Measurements from ENCODE around the gene ZSCAN18. TPM values are rescaled to one million over a fixed set of nuclear protein-coding genes. Genes with fewer than 3 reads are reported as not detected.

ZSCAN18 gene
- total and polyA plus RNA-seq, 9 donors = 55.6 to 83.4 (median 64.4) TPM

DNA sequence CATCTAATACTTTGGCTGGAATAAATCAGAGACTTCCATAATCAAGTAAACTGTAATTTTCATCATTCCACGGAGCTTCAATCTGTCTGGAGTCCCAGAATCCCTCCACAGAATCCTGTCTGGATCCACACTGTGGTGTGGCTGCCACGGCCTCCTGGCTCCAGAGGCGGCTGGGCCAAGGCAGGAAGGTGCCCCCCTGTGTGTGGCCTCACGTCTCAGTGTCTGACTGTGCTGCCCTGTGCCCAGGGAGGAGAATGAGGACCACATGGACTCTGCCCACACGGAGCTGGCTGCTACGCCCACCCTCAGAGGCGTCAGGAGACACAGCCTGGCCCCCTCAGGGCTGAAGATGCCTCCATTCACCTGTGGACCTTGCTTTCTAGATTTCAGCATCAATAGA, 51.2 kb downstream of the ZSCAN18 start:
- H3K27ac ChIP-seq (ENCODE audit: low read length) = no peak overlapping the region
- H3K9me3 ChIP-seq (replicated peaks; ENCODE audit: control insufficient read depth, low read depth, low read length) = peaks cover 79% of the 10 kb centered on the region

GRCh38 chr19:58045411-58046050, 52.5 kb downstream of the ZSCAN18 start:
- H3K4me3 ChIP-seq (ENCODE audit: low read length) = no peak overlapping the region
- H3K27ac ChIP-seq (ENCODE audit: low read length) = no peak overlapping the region
- WGBS (ENCODE audit: insufficient coverage) = 96% methylated on average over 23 of the region's 24 CpGs
- DNase-seq = no peak
- H3K4me1 ChIP-seq (ENCODE audit: control insufficient read depth, insufficient read depth, low read length) = no peaks in the 10 kb centered on the region
- peaks cover 2% of the 10 kb centered on the region for H3K27me3 ChIP-seq (ENCODE audit: control insufficient read depth, insufficient read depth, low read length)
- peaks cover 76% of the 10 kb centered on the region for H3K9me3 ChIP-seq (replicated peaks; ENCODE audit: control insufficient read depth, low read depth, low read length)
- no peaks in the 10 kb centered on the region for H3K36me3 ChIP-seq (ENCODE audit: control insufficient read depth, insufficient read depth, low read length)

More for the DNA sequence above, 51.2 kb downstream of the ZSCAN18 start:
- Histone ChIP-seq H3K4me3 (ENCODE audit: low read length) (no peak overlapping the region), H3K36me3 (ENCODE audit: control insufficient read depth, insufficient read depth, low read length) (no peaks in the 10 kb centered on the region), H3K4me1 (ENCODE audit: control insufficient read depth, insufficient read depth, low read length) (no peaks in the 10 kb centered on the region), H3K27me3 (ENCODE audit: control insufficient read depth, insufficient read depth, low read length) (peaks cover 2% of the 10 kb centered on the region)
- DNase-seq = no peak
- 93% methylated on average over 7 of the region's 7 CpGs for WGBS (ENCODE audit: insufficient coverage)

DNA sequence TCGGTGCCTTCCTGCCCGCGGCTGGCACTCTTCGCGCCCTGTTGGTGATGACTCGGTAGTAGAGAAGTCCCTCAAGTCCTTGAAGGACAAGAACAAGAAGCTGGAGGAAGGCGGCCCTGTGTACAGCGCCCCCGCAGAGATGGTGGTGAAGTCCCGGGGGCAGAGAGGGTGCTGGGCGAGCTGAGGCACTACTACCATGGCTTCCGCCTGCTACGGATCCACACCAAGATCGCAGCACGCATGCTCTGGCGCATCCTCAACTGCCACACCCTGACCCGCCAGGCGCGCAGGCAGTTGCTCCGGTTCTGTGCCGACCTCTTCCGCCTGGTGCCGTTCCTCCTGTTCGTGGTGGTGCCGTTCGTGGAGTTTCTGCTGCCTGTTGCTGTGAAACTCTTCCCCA, 53.1 kb downstream of the ZSCAN18 start:
- H3K27me3 ChIP-seq (ENCODE audit: control insufficient read depth, insufficient read depth, low read length) = peaks cover 2% of the 10 kb centered on the region
- H3K4me1 ChIP-seq (ENCODE audit: control insufficient read depth, insufficient read depth, low read length) = no peaks in the 10 kb centered on the region
- H3K4me3 ChIP-seq (ENCODE audit: low read length) = no peak overlapping the region
- H3K27ac ChIP-seq (ENCODE audit: low read length) = no peak overlapping the region
- no peak for DNase-seq
- WGBS (ENCODE audit: insufficient coverage) = 96% methylated on average over 25 of the region's 26 CpGs
- H3K9me3 ChIP-seq (replicated peaks; ENCODE audit: control insufficient read depth, low read depth, low read length) = peaks cover 81% of the 10 kb centered on the region
- H3K36me3 ChIP-seq (ENCODE audit: control insufficient read depth, insufficient read depth, low read length) = no peaks in the 10 kb centered on the region

DNA sequence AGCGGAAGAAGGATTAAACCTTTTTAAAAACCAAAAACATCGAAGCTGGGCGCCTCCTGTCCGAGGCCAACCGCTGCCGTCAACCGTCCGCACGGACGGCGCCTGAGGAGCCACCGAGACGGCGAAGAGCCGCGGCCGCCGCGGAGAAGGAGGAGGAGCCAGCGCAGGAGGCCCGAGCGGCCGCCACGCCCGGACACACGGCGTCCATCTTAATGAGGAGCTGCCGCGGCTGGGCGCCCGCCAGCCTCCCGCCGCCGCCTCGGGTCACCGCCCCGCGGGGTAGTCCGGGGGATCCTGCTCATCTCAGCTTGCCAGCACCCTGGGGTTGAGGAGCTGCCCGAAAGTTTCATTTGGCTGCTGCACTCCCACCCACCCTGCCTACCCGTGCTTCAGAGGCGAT, 53.6 kb downstream of the ZSCAN18 start:
- H3K27ac ChIP-seq (ENCODE audit: low read length) = no peak overlapping the region
- H3K4me1 ChIP-seq (ENCODE audit: control insufficient read depth, insufficient read depth, low read length) = no peaks in the 10 kb centered on the region
- no peak overlapping the region for H3K4me3 ChIP-seq (ENCODE audit: low read length)
- H3K9me3 ChIP-seq (replicated peaks; ENCODE audit: control insufficient read depth, low read depth, low read length) = peaks cover 76% of the 10 kb centered on the region
- no peaks in the 10 kb centered on the region for H3K36me3 ChIP-seq (ENCODE audit: control insufficient read depth, insufficient read depth, low read length)
- no peak for DNase-seq
- WGBS (ENCODE audit: insufficient coverage) = 68% methylated on average over 41 of the region's 42 CpGs
- H3K27me3 ChIP-seq (ENCODE audit: control insufficient read depth, insufficient read depth, low read length) = peaks cover 2% of the 10 kb centered on the region

GRCh38 chr19:58042495-58043340, 55.3 kb downstream of the ZSCAN18 start:
- peaks cover 6% of the 10 kb centered on the region for H3K27me3 ChIP-seq (ENCODE audit: control insufficient read depth, insufficient read depth, low read length)
- 48% methylated on average over 28 of the region's 54 CpGs for WGBS (ENCODE audit: insufficient coverage)
- no peak overlapping the region for H3K4me3 ChIP-seq (ENCODE audit: low read length)
- no peak overlapping the region for H3K27ac ChIP-seq (ENCODE audit: low read length)
- no peaks in the 10 kb centered on the region for H3K36me3 ChIP-seq (ENCODE audit: control insufficient read depth, insufficient read depth, low read length)
- H3K9me3 ChIP-seq (replicated peaks; ENCODE audit: control insufficient read depth, low read depth, low read length) = peaks cover 64% of the 10 kb centered on the region
- H3K4me1 ChIP-seq (ENCODE audit: control insufficient read depth, insufficient read depth, low read length) = no peaks in the 10 kb centered on the region
- DNase-seq = no peak

GRCh38 chr19:58040751-58041525, 57.1 kb downstream of the ZSCAN18 start:
- 82% methylated on average over 18 of the region's 21 CpGs for WGBS (ENCODE audit: insufficient coverage)
- Histone ChIP-seq H3K9me3 (replicated peaks; ENCODE audit: control insufficient read depth, low read depth, low read length) (peaks cover 47% of the 10 kb centered on the region), H3K4me1 (ENCODE audit: control insufficient read depth, insufficient read depth, low read length) (no peaks in the 10 kb centered on the region)

GRCh38 chr19:58038688-58039204, 59.3 kb downstream of the ZSCAN18 start:
- H3K27ac ChIP-seq (ENCODE audit: low read length) = no peak overlapping the region
- no peak overlapping the region for H3K4me3 ChIP-seq (ENCODE audit: low read length)
- peaks cover 32% of the 10 kb centered on the region for H3K9me3 ChIP-seq (replicated peaks; ENCODE audit: control insufficient read depth, low read depth, low read length)
- H3K36me3 ChIP-seq (ENCODE audit: control insufficient read depth, insufficient read depth, low read length) = no peaks in the 10 kb centered on the region
- 16% methylated on average over 6 of the region's 8 CpGs for WGBS (ENCODE audit: insufficient coverage)
- no peak for DNase-seq
- no peaks in the 10 kb centered on the region for H3K4me1 ChIP-seq (ENCODE audit: control insufficient read depth, insufficient read depth, low read length)
- H3K27me3 ChIP-seq (ENCODE audit: control insufficient read depth, insufficient read depth, low read length) = peaks cover 6% of the 10 kb centered on the region

More at GRCh38 chr19:58040751-58041525, 57.1 kb downstream of the ZSCAN18 start:
- no peak for DNase-seq
- Histone ChIP-seq H3K27me3 (ENCODE audit: control insufficient read depth, insufficient read depth, low read length) (peaks cover 6% of the 10 kb centered on the region), H3K4me3 (ENCODE audit: low read length) (no peak overlapping the region), H3K36me3 (ENCODE audit: control insufficient read depth, insufficient read depth, low read length) (no peaks in the 10 kb centered on the region), H3K27ac (ENCODE audit: low read length) (no peak overlapping the region)

DNA sequence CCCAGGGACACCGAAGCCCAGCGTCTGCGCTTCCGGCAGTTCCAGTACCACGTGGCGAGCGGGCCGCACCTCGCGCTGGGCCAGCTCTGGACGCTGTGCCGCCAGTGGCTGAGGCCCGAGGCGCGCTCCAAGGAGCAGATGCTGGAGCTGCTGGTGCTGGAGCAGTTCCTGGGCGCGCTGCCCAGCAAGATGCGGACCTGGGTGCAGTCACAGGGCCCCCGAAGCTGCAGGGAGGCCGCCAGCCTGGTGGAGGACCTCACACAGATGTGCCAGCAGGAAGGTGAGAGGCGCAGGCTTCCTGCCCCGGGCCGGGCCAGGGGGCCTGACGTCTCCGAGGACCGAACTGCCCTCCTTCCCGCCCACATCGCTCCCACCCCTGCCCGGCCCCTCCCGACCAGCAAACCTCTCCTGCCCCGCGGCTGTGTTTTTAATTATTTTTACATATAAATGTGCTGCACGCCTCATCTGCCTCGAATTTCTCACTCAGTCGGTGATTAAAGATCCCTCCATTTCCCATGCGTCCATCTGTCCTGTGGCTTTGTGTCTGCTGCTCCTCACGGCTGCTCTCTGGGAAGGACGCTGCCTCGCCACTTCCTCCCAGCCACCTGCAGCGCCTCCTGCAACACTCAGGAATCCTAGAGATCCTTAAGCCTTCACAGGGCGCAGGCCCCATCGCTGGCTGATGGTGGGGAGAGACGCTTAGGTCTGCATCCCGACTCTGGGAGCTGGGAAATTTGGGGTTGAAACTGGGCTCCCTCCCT, 59.9 kb downstream of the ZSCAN18 start:
- Histone ChIP-seq H3K9me3 (replicated peaks; ENCODE audit: control insufficient read depth, low read depth, low read length) (peaks cover 27% of the 10 kb centered on the region), H3K4me1 (ENCODE audit: control insufficient read depth, insufficient read depth, low read length) (peaks cover 5% of the 10 kb centered on the region), H3K36me3 (ENCODE audit: control insufficient read depth, insufficient read depth, low read length) (no peaks in the 10 kb centered on the region), H3K4me3 (ENCODE audit: low read length) (no peak overlapping the region), H3K27ac (ENCODE audit: low read length) (no peak overlapping the region), H3K27me3 (ENCODE audit: control insufficient read depth, insufficient read depth, low read length) (peaks cover 6% of the 10 kb centered on the region)
- 21% methylated on average over 24 of the region's 44 CpGs for WGBS (ENCODE audit: insufficient coverage)
- peak; percentile 22 for DNase-seq

DNA sequence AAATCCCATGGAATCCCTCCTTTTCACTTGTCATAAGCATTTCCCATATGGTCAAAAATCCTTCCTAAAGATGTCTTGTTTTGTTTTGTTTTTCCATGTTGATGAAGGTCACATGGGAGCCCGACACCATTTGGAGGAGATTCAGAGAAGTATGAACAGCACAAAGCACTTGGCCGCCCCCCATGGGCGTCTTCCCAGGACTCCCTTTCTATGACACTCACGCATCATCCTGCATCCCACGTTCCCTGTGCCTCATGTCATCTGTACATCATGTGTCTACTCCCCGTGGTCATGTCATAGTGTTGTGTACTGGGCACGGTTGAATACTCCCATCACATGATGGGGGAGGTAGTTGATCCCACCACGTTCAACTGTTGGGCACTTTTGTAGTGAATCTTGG, 62.2 kb downstream of the ZSCAN18 start:
- no peak overlapping the region for H3K4me3 ChIP-seq (ENCODE audit: low read length)
- no peak for DNase-seq
- H3K36me3 ChIP-seq (ENCODE audit: control insufficient read depth, insufficient read depth, low read length) = no peaks in the 10 kb centered on the region
- H3K4me1 ChIP-seq (ENCODE audit: control insufficient read depth, insufficient read depth, low read length) = peaks cover 5% of the 10 kb centered on the region
- H3K27me3 ChIP-seq (ENCODE audit: control insufficient read depth, insufficient read depth, low read length) = peaks cover 3% of the 10 kb centered on the region
- H3K9me3 ChIP-seq (replicated peaks; ENCODE audit: control insufficient read depth, low read depth, low read length) = peaks cover 12% of the 10 kb centered on the region
- H3K27ac ChIP-seq (ENCODE audit: low read length) = no peak overlapping the region
- 82% methylated on average over 3 of the region's 8 CpGs for WGBS (ENCODE audit: insufficient coverage)
